CD4-positive, CD25-positive, alpha-beta regulatory T cell (primary cell): ENCODE data around the gene ADGRG6. TPM values are rescaled to one million over a fixed set of nuclear protein-coding genes. Genes with fewer than 3 reads are reported as not detected.

ENCODE experiments used
- ATAC-seq, 2 donors: fragments of 150-1000 bp; cut with Tn5 transposase; one replicate each; pipeline ENCODE4 v1.10.0; 2021; ENCODE audit warnings: low read depth in 2 of 2, moderate number of reproducible peaks in 2 of 2, moderate library complexity in 1 of 2
- DNase-seq, 3 donors: peaks; one replicate each; pipeline versions ENCODE4 v3.0.0 to v3.0.0-alpha.2; 2012 to 2022; ENCODE audit warnings: mixed read lengths in 1 of 3
- H3K27ac ChIP-seq: one replicate; pipeline ENCODE4 v1.7.0; 2013; ENCODE audit warnings: mild to moderate bottlenecking, low read length; ENCODE audit not compliant: insufficient read depth, poor library complexity, severe bottlenecking
- H3K27me3 ChIP-seq: one replicate; pipeline ENCODE4 v1.7.0; 2013; ENCODE audit warnings: low read length; ENCODE audit not compliant: control insufficient read depth, insufficient read depth
- H3K36me3 ChIP-seq: one replicate; pipeline ENCODE4 v1.7.0; 2013; ENCODE audit warnings: mild to moderate bottlenecking, low read length, moderate library complexity; ENCODE audit not compliant: control insufficient read depth, insufficient read depth
- H3K4me1 ChIP-seq: 2 replicates; pipeline ENCODE4 v1.7.0; 2013; ENCODE audit warnings: mild to moderate bottlenecking, low read length; ENCODE audit not compliant: insufficient read depth, control insufficient read depth, poor library complexity, severe bottlenecking
- H3K4me3 ChIP-seq: one replicate; pipeline ENCODE4 v1.7.0; 2013; ENCODE audit warnings: low read depth, mild to moderate bottlenecking, low read length, moderate library complexity
- H3K9me3 ChIP-seq, 2 experiments: 1 replicate in 1 of 2; 2 replicates in 1 of 2; pipeline ENCODE4 v1.7.0; 2013; ENCODE audit warnings: low read length in 2 of 2, mild to moderate bottlenecking in 1 of 2, moderate library complexity in 1 of 2; ENCODE audit not compliant: control insufficient read depth in 2 of 2
- H3K27ac Mint-ChIP-seq, 3 donors: one replicate each; pipeline ENCODE4 v1.8.0; 2020 to 2022; ENCODE audit warnings: mild to moderate bottlenecking in 3 of 3, mixed read lengths in 3 of 3, moderate library complexity in 2 of 3
- H3K27me3 Mint-ChIP-seq: one replicate; pipeline ENCODE4 v1.8.0; 2022; ENCODE audit warnings: mild to moderate bottlenecking, mixed read lengths
- H3K36me3 Mint-ChIP-seq: one replicate; pipeline ENCODE4 v1.8.0; 2020; ENCODE audit warnings: mixed read lengths
- H3K4me1 Mint-ChIP-seq, 4 donors: one replicate each; pipeline ENCODE4 v1.8.0; 2020 to 2022; ENCODE audit warnings: mixed read lengths in 4 of 4, mild to moderate bottlenecking in 1 of 4
- H3K4me3 Mint-ChIP-seq, 4 donors: one replicate each; pipeline ENCODE4 v1.8.0; 2020 to 2022; ENCODE audit warnings: mild to moderate bottlenecking in 4 of 4, mixed read lengths in 4 of 4, moderate library complexity in 3 of 4
- H3K9me3 Mint-ChIP-seq, 7 donors: one replicate each; pipeline ENCODE4 v1.8.0; 2020 to 2022; ENCODE audit warnings: mixed read lengths in 7 of 7, mild to moderate bottlenecking in 3 of 7, moderate library complexity in 2 of 7
- polyA plus RNA-seq, 4 donors: library from polyadenylated mRNA; unstranded; fragments of 300-500 nt; fragmentation: Illumina TruSeq; gene quantifications; one replicate each; pipeline ENCODE4 v1.2.3, GENCODE V29; 2021
- total RNA-seq: library from RNA; stranded (reverse); gene quantifications from one replicate; pipeline ENCODE4 v1.2.3, GENCODE V29; 2022

The ADGRG6 gene
- 0.74 TPM for total RNA-seq
- polyA plus RNA-seq, result not detected

- peaks cover 12% of the 10 kb centered on the region for H3K27me3 ChIP-seq
- H3K27ac ChIP-seq, result no peak within 1 kb of the TSS
- no peaks in the 10 kb centered on the region for H3K9me3 ChIP-seq
- H3K27ac Mint-ChIP-seq, result no peak within 1 kb of the TSS
- H3K4me3 ChIP-seq, result no peak within 1 kb of the TSS
- H3K27me3 Mint-ChIP-seq, result peaks cover 41% of the 10 kb centered on the region
- ATAC-seq (peak; percentile 53 to 60), DNase-seq (peak in 1 of 3 donors; percentile 33)
- peak within 1 kb of the TSS in 2 of 4 donors; percentile 36 to 60 for H3K4me3 Mint-ChIP-seq
- peaks cover 0 to 2% (median 0%) of the 10 kb centered on the region in 7 donors for H3K9me3 Mint-ChIP-seq
- no peaks in the 10 kb centered on the region for H3K36me3 Mint-ChIP-seq
- H3K4me1 ChIP-seq, result peaks cover 8% of the 10 kb centered on the region
- H3K36me3 ChIP-seq, result no peaks in the 10 kb centered on the region
- H3K4me1 Mint-ChIP-seq, result peaks cover 0 to 12% (median under 1%) of the 10 kb centered on the region in 4 donors
Observed at GRCh38 chr6:142301651-142302391, at the start of gene ADGRG6. TSS of gene ADGRG6 (plus strand) at chr6:142302007. CDS start at chr6:142302330, 323 bp downstream.

- H3K4me3 Mint-ChIP-seq, result no peak overlapping the region
- H3K9me3 Mint-ChIP-seq, result peaks cover 0 to 4% (median 0%) of the 10 kb centered on the region in 7 donors
- H3K36me3 Mint-ChIP-seq, result no peaks in the 10 kb centered on the region
- no peak for ATAC-seq
- H3K36me3 ChIP-seq, result no peaks in the 10 kb centered on the region
- H3K4me1 Mint-ChIP-seq, result peaks cover 0 to 12% (median 3%) of the 10 kb centered on the region in 4 donors
- peaks cover 3% of the 10 kb centered on the region for H3K27me3 Mint-ChIP-seq
- no peak overlapping the region for H3K4me3 ChIP-seq
- H3K27ac ChIP-seq, result no peak overlapping the region
- no peaks in the 10 kb centered on the region for H3K9me3 ChIP-seq
- no peak overlapping the region for H3K27ac Mint-ChIP-seq
- no peaks in the 10 kb centered on the region for H3K4me1 ChIP-seq
- no peaks in the 10 kb centered on the region for H3K27me3 ChIP-seq
- DNase-seq, result no peak
Observed at GRCh38 chr6:142254513-142254912, 47.3 kb upstream of the ADGRG6 start.

- Histone ChIP-seq H3K4me3 (no peak overlapping the region), H3K27me3 (no peaks in the 10 kb centered on the region), H3K9me3 (no peaks in the 10 kb centered on the region), H3K27ac (no peak overlapping the region), H3K4me1 (no peaks in the 10 kb centered on the region), H3K36me3 (no peaks in the 10 kb centered on the region)
- Mint-ChIP-seq H3K27me3 (no peaks in the 10 kb centered on the region), H3K9me3 (peaks cover 0 to 4% (median 0%) of the 10 kb centered on the region in 7 donors), H3K36me3 (no peaks in the 10 kb centered on the region), H3K4me1 (peaks cover 0 to 12% (median 3%) of the 10 kb centered on the region in 4 donors), H3K27ac (no peak overlapping the region), H3K4me3 (no peak overlapping the region)
- ATAC-seq, result no peak
- DNase-seq, result no peak
Observed at GRCh38 chr6:142255785-142256184, 46.0 kb upstream of the ADGRG6 start.

- H3K27me3 Mint-ChIP-seq, result peaks cover 5% of the 10 kb centered on the region
- Histone ChIP-seq H3K4me1 (no peaks in the 10 kb centered on the region), H3K27me3 (no peaks in the 10 kb centered on the region), H3K27ac (no peak overlapping the region), H3K4me3 (no peak overlapping the region), H3K36me3 (no peaks in the 10 kb centered on the region), H3K9me3 (no peaks in the 10 kb centered on the region)
- peaks cover 0 to 6% (median 1%) of the 10 kb centered on the region in 7 donors for H3K9me3 Mint-ChIP-seq
- no peak overlapping the region for H3K27ac Mint-ChIP-seq
- peaks cover 0 to 12% (median 3%) of the 10 kb centered on the region in 4 donors for H3K4me1 Mint-ChIP-seq
- no peaks in the 10 kb centered on the region for H3K36me3 Mint-ChIP-seq
- ATAC-seq (no peak), DNase-seq (no peak)
- H3K4me3 Mint-ChIP-seq, result no peak overlapping the region
Observed at GRCh38 chr6:142258305-142258704, 43.5 kb upstream of the ADGRG6 start.

GRCh38 chr6:142258757-142259156, 43.0 kb upstream of the ADGRG6 start:
- Histone ChIP-seq H3K4me3 (no peak overlapping the region), H3K9me3 (no peaks in the 10 kb centered on the region), H3K27me3 (no peaks in the 10 kb centered on the region), H3K27ac (no peak overlapping the region), H3K36me3 (no peaks in the 10 kb centered on the region), H3K4me1 (no peaks in the 10 kb centered on the region)
- no peaks in the 10 kb centered on the region for H3K36me3 Mint-ChIP-seq
- no peak overlapping the region for H3K4me3 Mint-ChIP-seq
- H3K9me3 Mint-ChIP-seq, result peaks cover 0 to 6% (median 1%) of the 10 kb centered on the region in 7 donors
- DNase-seq, result no peak
- no peak for ATAC-seq
- H3K27me3 Mint-ChIP-seq, result peaks cover 5% of the 10 kb centered on the region
- no peak overlapping the region for H3K27ac Mint-ChIP-seq
- H3K4me1 Mint-ChIP-seq, result peaks cover 0 to 12% (median 3%) of the 10 kb centered on the region in 4 donors

GRCh38 chr6:142260748-142261147, 41.1 kb upstream of the ADGRG6 start:
- no peak overlapping the region for H3K4me3 Mint-ChIP-seq
- peaks cover 0 to 6% (median 1%) of the 10 kb centered on the region in 7 donors for H3K9me3 Mint-ChIP-seq
- no peak for DNase-seq
- H3K4me1 ChIP-seq, result no peaks in the 10 kb centered on the region
- peaks cover 0 to 12% (median 2%) of the 10 kb centered on the region in 4 donors for H3K4me1 Mint-ChIP-seq
- no peak overlapping the region for H3K4me3 ChIP-seq
- no peak for ATAC-seq
- no peak overlapping the region for H3K27ac Mint-ChIP-seq
- no peaks in the 10 kb centered on the region for H3K36me3 Mint-ChIP-seq
- H3K27me3 Mint-ChIP-seq, result peaks cover 5% of the 10 kb centered on the region
- no peak overlapping the region for H3K27ac ChIP-seq
- no peaks in the 10 kb centered on the region for H3K36me3 ChIP-seq
- H3K9me3 ChIP-seq, result no peaks in the 10 kb centered on the region
- H3K27me3 ChIP-seq, result no peaks in the 10 kb centered on the region

GRCh38 chr6:142262231-142262630, 39.6 kb upstream of the ADGRG6 start:
- no peak for ATAC-seq
- H3K36me3 Mint-ChIP-seq, result no peaks in the 10 kb centered on the region
- no peak for DNase-seq
- H3K27ac Mint-ChIP-seq, result no peak overlapping the region
- H3K9me3 Mint-ChIP-seq, result peaks cover 0 to 6% (median 1%) of the 10 kb centered on the region in 7 donors
- H3K27ac ChIP-seq, result no peak overlapping the region
- H3K4me1 Mint-ChIP-seq, result no peaks in the 10 kb centered on the region
- H3K4me3 Mint-ChIP-seq, result no peak overlapping the region
- H3K36me3 ChIP-seq, result no peaks in the 10 kb centered on the region
- no peaks in the 10 kb centered on the region for H3K4me1 ChIP-seq
- H3K27me3 Mint-ChIP-seq, result peaks cover 5% of the 10 kb centered on the region
- H3K9me3 ChIP-seq, result no peaks in the 10 kb centered on the region
- H3K4me3 ChIP-seq, result no peak overlapping the region
- no peaks in the 10 kb centered on the region for H3K27me3 ChIP-seq

GRCh38 chr6:142265476-142265875, 36.3 kb upstream of the ADGRG6 start:
- peaks cover 0 to 6% (median 1%) of the 10 kb centered on the region in 7 donors for H3K9me3 Mint-ChIP-seq
- Histone ChIP-seq H3K27ac (no peak overlapping the region), H3K36me3 (no peaks in the 10 kb centered on the region), H3K4me1 (no peaks in the 10 kb centered on the region), H3K27me3 (no peaks in the 10 kb centered on the region), H3K9me3 (no peaks in the 10 kb centered on the region), H3K4me3 (no peak overlapping the region)
- no peaks in the 10 kb centered on the region for H3K4me1 Mint-ChIP-seq
- peaks cover 5% of the 10 kb centered on the region for H3K27me3 Mint-ChIP-seq
- no peak overlapping the region for H3K4me3 Mint-ChIP-seq
- no peak overlapping the region for H3K27ac Mint-ChIP-seq
- DNase-seq, result no peak
- ATAC-seq, result no peak
- H3K36me3 Mint-ChIP-seq, result no peaks in the 10 kb centered on the region
